ENCODE measurements around the gene MBD3L2B.
A peak's percentile ranks its signal among the peaks of the same experiment; 100 is the strongest.
"Not testable (repeated sequence)": the region's sequence is repeated elsewhere in the genome, so short reads cannot be mapped to it uniquely, and the experiment has no call there.

MBD3L2B gene

DNA sequence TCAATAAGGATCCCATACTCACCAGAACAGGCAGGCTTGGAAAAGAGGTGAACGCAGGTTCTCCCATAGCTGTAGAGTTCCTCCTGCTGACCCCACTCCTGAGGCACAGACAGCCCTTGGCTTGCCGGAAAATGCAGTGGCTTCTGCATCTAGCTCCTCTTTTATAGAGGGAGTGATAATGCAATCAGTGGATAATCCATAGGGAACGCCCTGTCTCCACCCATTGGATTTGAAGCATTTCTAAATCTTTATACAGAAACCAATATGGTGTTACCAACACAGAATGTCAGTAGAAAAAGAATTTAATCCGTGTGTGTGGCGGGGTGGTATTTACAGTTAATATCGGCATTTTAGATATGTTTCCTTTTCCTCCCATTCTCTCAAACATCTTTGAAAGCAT, at the start of gene MBD3L2B:
TSS of gene MBD3L2B (minus strand) at position 101 of the 400 bp plus-strand sequence. CDS start at position 67, 34 bp downstream.
- DNase-seq (ENCODE audit: low spot score) = not testable (repeated sequence)

GRCh38 chr19:7069904-7070226, 48.6 kb upstream of the MBD3L2B start:
- DNase-seq (ENCODE audit: low spot score) = no peak

DNA sequence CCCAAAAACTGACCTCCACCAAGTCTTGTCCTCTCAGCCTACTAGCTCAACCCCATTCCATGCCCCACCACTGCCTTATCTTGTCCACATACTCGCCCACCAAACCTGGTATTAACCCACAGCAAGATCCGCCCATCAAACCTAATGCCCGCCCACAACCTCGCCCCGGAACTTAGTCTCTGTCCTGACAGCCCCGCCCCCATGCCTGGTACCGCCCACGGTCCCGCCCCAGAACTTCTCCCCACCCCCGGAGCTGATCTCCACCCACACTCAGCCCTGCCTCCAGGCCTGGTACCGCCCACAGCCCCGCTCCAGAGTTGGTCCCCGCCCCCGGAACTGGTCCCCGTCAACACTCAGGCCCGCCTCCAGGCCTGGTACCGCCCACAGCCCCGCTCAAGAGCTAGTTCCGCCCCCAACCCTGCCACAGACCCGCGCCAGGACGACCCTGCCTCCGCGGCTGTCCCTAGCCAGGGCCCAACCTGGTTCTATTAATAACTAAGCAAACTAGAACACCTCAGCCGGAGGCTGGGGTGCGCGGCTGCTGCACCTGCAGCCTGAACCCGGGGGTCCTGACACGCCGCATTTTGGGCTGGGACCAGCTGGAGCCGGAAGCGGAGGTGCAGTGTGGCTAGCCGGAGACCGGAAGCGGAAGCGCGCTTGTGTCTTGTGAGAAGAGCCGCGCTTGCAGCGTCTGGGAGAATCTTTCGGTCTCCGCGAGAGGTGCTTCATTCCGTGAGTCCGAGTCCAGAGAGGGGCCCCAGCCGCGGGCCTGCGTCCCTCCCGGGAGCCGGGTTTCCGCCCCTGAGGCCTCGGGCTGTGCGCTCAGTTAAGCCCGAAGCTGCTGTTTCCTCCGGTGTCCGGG, 48.0 kb upstream of the MBD3L2B start, which contains the start of gene ZNF557:
TSS of gene ZNF557 (plus strand) at position 662 of the 862 bp plus-strand sequence. CDS start 5,372 bp downstream, outside the sequence.
- DNase-seq (ENCODE audit: low spot score) = peak; percentile 96

- no peak for DNase-seq (ENCODE audit: low spot score)
These were observed 47.4 kb upstream of the MBD3L2B start for GRCh38 chr19:7068599-7068998.

GRCh38 chr19:7067716-7068115, 46.5 kb upstream of the MBD3L2B start:
- DNase-seq (ENCODE audit: low spot score) = no peak

- not testable (repeated sequence) for DNase-seq (ENCODE audit: low spot score)
These were observed 45.9 kb upstream of the MBD3L2B start for GRCh38 chr19:7067122-7067521.

DNA sequence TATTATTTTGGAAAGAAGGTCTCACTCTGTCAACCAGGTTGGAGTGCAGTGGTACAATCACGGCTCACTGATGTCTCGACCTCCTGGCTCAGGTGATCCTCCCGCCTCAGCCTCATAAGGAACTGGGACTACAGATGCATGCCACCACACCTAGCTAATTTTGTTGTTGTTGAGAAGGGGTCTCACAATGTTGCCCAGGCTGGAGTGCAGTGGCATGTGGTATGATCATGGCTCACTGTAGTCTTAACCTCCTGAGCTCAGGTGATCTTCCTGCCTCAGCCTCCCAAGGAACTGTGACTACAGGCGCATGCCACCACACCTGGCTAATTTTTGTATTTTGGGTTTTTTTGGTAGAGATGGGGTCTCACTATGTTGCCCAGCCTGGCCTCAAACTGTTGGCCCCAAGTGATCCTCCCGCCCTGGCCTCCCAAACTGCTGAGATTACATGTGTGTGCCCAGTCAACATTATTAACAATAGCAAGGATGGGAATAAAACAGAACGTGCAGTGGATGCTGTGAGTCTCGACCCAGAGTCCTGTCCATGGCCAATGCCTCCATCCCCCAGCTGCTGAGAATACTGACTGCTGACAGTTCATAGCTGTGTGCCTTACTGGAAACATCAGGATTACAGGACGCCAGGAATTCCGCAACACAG, 42.7 kb upstream of the MBD3L2B start:
- no peak for DNase-seq (ENCODE audit: low spot score)

DNA sequence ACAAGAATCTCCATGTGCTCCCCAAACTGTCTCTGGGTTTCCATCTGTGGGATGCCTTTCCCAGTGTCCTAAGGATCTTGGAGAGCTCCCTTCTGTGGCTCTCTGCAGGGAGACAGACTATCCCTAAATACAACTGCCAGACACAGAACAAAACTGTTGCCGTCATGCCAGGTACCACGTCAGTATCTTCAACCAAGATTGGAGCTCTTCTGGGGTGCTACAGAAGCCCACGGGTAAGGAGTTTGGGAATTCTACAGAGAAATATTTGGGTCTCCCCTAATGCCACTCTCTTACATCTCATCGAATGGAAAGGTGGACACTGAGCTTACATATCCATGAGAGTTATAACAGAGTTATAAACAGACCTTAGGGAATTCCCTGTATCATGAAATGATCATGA, 42.1 kb upstream of the MBD3L2B start:
- DNase-seq (ENCODE audit: low spot score) = no peak

GRCh38 chr19:7059977-7060376, 38.7 kb upstream of the MBD3L2B start:
- not testable (repeated sequence) for DNase-seq (ENCODE audit: low spot score)

DNA sequence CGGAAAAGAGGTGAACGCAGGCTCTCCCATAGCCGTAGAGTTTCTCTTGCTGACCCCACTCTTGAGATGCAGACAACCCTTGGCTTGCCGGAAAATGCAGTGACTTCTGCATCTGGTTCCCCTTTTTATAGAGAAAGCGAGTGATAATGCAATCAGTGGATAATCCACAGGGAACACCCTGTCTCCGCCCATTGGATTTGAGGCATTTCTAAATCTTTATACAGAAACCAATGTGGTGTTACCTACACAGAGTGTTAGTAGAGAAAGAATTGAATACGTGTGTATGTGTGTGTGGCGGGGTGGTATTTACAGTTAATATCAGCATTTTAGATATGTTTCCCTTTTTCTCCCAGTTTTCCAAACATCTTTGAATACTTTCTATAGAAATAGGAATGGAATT, 37.3 kb upstream of the MBD3L2B start, which contains the start of gene MBD3L3:
TSS of gene MBD3L3 (minus strand) at position 101 of the 400 bp plus-strand sequence. CDS start at position 30, 71 bp downstream.
- not testable (repeated sequence) for DNase-seq (ENCODE audit: low spot score)

GRCh38 chr19:7056371-7056770, 35.1 kb upstream of the MBD3L2B start:
- not testable (repeated sequence) for DNase-seq (ENCODE audit: low spot score)

- DNase-seq (ENCODE audit: low spot score) = not testable (repeated sequence)
These were observed 34.4 kb upstream of the MBD3L2B start for GRCh38 chr19:7055679-7056078.

DNA sequence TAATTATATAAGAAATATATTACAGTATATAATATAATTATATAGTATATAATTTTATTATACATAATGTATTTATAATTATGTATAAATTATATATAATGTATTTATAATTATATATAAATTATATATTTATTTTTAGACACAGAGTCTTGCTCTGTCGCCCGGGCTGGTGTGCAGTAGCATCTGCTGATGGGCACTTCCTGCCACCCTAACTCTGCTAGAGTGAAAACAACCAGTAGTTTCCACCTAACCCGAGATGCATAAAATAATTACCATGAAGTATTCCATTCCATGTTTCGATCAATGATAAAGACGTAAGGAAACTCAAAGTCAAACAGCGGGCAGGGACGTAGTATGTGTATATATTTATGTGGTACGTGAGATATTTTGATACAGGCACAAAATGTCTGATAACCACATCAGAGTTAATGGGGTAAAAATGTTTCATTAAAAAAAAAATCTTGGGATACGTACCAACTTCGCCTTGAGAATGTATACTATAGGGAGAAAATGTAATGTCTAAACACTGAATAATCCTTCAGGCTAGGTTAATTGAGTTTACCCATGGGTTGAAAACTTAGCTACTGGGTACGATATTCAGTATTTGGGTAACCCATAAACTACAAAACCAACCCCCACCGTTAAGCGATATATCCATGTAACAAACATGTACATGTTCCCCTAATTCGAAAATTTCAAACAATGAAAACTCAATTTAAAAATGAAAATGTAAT, 33.6 kb upstream of the MBD3L2B start:
- not testable (repeated sequence) for DNase-seq (ENCODE audit: low spot score)

DNA sequence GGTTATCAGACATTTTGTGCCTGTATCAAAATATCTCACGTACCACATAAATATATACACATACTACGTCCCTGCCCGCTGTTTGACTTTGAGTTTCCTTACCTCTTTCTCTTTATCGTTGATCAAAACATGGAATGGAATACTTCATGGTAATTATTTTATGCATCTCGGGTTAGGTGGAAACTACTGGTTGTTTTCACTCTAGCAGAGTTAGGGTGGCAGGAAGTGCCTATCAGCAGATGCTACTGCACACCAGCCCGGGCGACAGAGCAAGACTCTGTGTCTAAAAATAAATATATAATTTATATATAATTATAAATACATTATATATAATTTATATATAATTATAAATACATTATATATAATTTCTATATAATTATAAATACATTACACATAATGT, 31.7 kb upstream of the MBD3L2B start:
- not testable (repeated sequence) for DNase-seq (ENCODE audit: low spot score)

- DNase-seq (ENCODE audit: low spot score) = not testable (repeated sequence)
These were observed 30.2 kb upstream of the MBD3L2B start for GRCh38 chr19:7051421-7051820.

DNA sequence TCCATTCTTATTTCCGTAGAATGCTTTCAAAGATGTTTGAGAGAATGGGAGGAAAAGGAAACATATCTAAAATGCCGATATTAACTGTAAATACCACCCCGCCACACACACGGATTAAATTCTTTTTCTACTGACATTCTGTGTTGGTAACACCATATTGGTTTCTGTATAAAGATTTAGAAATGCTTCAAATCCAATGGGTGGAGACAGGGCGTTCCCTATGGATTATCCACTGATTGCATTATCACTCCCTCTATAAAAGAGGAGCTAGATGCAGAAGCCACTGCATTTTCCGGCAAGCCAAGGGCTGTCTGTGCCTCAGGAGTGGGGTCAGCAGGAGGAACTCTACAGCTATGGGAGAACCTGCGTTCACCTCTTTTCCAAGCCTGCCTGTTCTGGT, 27.8 kb upstream of the MBD3L2B start, which contains the start of gene MBD3L2:
TSS of gene MBD3L2 (plus strand) at position 301 of the 400 bp plus-strand sequence. CDS start at position 354, 53 bp downstream.
- not testable (repeated sequence) for DNase-seq (ENCODE audit: low spot score)

- DNase-seq (ENCODE audit: low spot score) = not testable (repeated sequence)
These were observed 20.3 kb upstream of the MBD3L2B start for GRCh38 chr19:7041563-7041962.

- not testable (repeated sequence) for DNase-seq (ENCODE audit: low spot score)
These were observed 18.8 kb upstream of the MBD3L2B start, which contains the start of gene MBD3L4 for GRCh38 chr19:7040079-7040478. MBD3L4 (minus strand) TSS chr19:7040179; CDS start chr19:7040144, 35 bp downstream.

- DNase-seq (ENCODE audit: low spot score) = not testable (repeated sequence)
These were observed 9.0 kb upstream of the MBD3L2B start, which contains the start of gene MBD3L5 for GRCh38 chr19:7030278-7030677. MBD3L5 (plus strand) TSS chr19:7030578; CDS start chr19:7030612, 34 bp downstream.

- not testable (repeated sequence) for DNase-seq (ENCODE audit: low spot score)
These were observed 7.6 kb upstream of the MBD3L2B start for GRCh38 chr19:7028790-7029189.

DNA sequence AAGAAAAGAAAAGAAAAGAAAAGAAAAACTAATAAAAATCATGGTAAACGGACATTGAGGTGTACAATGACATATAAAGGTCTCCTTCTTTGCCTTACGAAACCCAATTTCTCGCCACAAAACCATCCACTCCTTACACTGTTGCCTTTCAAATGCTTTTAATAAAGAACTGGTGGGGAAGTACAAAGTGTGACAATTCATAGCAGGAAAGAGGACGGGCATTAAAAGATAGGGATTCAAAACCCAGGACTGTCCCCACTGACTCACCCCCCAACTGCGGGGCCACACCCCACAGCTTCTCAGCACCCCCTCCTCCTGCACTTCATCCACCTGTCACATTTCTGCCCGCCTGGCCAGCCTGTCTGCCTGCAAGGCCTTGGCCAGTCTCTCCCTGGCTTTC, 2.4 kb downstream of the MBD3L2B start:
- no peak for DNase-seq (ENCODE audit: low spot score)

- no peak for DNase-seq (ENCODE audit: low spot score)
These were observed 7.6 kb downstream of the MBD3L2B start for GRCh38 chr19:7013678-7014077.

All from D341Med (cell line).